Chondrocyte (in vitro differentiated cells): ENCODE data around the gene SEPTIN11. TPM values are rescaled to one million over a fixed set of nuclear protein-coding genes. Genes with fewer than 3 reads are reported as not detected.

Experiments used
- DNase-seq: peaks from one replicate; pipeline ENCODE4 v3.0.0; 2021; ENCODE audit warnings: mixed read lengths, low spot score
- H3K27ac Mint-ChIP-seq: one replicate; pipeline ENCODE4 v1.8.0; 2021; ENCODE audit warnings: mild to moderate bottlenecking, moderate library complexity, mixed read lengths; ENCODE audit not compliant: unreplicated experiment
- H3K27me3 Mint-ChIP-seq: 2 replicates; pipeline ENCODE4 v1.8.0; 2021; ENCODE audit warnings: low read depth, mixed read lengths
- H3K36me3 Mint-ChIP-seq: 2 replicates; pipeline ENCODE4 v1.8.0; 2021; ENCODE audit warnings: low read depth, mixed read lengths
- H3K4me1 Mint-ChIP-seq: 2 replicates; pipeline ENCODE4 v1.8.0; 2021; ENCODE audit warnings: low read depth, mild to moderate bottlenecking, mixed read lengths
- H3K4me3 Mint-ChIP-seq: one replicate; pipeline ENCODE4 v1.8.0; 2021; ENCODE audit warnings: mild to moderate bottlenecking, moderate library complexity, mixed read lengths; ENCODE audit not compliant: unreplicated experiment
- H3K9me3 Mint-ChIP-seq: 2 replicates; pipeline ENCODE4 v1.8.0; 2021; ENCODE audit warnings: low read depth, mixed read lengths
- total RNA-seq: library from RNA; stranded (reverse); gene quantifications from 3 replicates; pipeline ENCODE4 v1.2.1, GENCODE V29; 2021
- TF ChIP-seq, protein P1 (sequence below): fragments of 200-600 bp; sonication (generic); IDR thresholded peaks from 2 replicates; pipeline ENCODE4 v1.5.0; 2021; ENCODE audit warnings: antibody characterized with exemption, mild to moderate bottlenecking, moderate library complexity

SEPTIN11 gene
- total RNA-seq, 1 donor from 2014 or later = 718 TPM

DNA sequence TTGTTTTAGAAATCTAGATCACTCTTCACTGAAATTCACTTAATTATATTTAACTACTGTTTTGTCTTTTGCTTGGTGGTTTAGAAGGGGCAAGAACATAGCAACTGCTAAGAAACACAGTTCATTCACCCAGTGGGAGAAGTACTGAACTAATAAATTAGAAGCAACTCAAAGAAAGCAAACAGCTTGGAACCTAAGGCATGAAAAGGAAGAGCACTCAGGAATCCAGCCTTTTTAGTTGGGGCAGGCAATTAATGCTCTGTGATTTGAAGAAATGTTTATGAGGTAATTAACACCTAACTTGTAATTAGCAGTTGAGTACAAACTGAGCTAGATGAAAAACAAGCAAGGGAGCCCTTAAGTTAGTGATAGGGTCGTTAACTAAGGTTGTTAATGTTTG lies 22.8 kb downstream of the SEPTIN11 start:
- Mint-ChIP-seq H3K4me1 (peaks cover 84% of the 10 kb centered on the region), H3K27ac (peak overlapping the region; percentile 58), H3K4me3 (no peak overlapping the region), H3K36me3 (peaks cover 20% of the 10 kb centered on the region), H3K27me3 (no peaks in the 10 kb centered on the region), H3K9me3 (no peaks in the 10 kb centered on the region)
- no peak for DNase-seq
- TF ChIP-seq, protein P1, sequence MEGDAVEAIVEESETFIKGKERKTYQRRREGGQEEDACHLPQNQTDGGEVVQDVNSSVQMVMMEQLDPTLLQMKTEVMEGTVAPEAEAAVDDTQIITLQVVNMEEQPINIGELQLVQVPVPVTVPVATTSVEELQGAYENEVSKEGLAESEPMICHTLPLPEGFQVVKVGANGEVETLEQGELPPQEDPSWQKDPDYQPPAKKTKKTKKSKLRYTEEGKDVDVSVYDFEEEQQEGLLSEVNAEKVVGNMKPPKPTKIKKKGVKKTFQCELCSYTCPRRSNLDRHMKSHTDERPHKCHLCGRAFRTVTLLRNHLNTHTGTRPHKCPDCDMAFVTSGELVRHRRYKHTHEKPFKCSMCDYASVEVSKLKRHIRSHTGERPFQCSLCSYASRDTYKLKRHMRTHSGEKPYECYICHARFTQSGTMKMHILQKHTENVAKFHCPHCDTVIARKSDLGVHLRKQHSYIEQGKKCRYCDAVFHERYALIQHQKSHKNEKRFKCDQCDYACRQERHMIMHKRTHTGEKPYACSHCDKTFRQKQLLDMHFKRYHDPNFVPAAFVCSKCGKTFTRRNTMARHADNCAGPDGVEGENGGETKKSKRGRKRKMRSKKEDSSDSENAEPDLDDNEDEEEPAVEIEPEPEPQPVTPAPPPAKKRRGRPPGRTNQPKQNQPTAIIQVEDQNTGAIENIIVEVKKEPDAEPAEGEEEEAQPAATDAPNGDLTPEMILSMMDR = no peak

DNA sequence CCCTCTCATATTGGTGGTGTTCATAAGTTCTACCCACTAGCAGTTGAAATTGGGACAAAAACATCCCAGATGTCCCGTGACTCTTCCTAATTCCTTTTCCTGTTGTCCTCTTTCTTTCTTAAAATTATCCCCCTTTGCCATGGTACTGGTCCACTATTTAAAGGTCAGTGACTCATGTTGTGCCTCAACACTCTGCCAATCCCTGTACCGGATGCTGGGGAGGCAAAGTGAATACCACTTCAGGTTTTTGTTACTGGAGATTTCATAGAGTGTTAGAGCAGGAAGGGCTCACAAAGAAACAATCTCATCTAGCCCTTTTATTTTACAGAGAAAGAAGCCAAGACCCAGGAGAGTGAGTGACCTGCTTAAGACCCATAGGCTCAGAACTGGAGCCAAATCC lies 24.6 kb downstream of the SEPTIN11 start:
- Mint-ChIP-seq H3K27ac (peak overlapping the region; percentile 60), H3K36me3 (peaks cover 18% of the 10 kb centered on the region), H3K4me1 (peaks cover 85% of the 10 kb centered on the region), H3K9me3 (no peaks in the 10 kb centered on the region), H3K4me3 (no peak overlapping the region), H3K27me3 (no peaks in the 10 kb centered on the region)
- TF ChIP-seq, protein P1 = no peak
- no peak for DNase-seq

DNA sequence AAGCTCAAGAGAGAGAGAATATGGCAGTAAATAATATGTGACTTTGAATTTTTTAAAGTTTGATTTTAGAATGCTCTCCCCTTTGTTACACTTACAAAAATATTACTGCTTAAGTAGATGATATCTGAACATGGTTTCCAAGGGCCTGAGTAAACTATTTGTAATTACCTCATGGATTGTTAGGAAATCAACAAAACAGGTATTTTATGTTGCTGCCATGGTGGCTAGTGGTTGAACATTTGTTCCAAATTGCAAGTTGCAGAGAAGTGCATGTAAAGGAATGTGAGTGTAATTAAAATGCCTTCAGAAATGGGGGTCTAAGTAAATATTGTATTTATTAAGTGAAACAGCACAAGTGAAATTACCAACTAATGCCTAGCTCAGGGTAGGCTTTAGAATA lies 27.6 kb downstream of the SEPTIN11 start:
- H3K27ac Mint-ChIP-seq = peak overlapping the region; percentile 65
- H3K4me3 Mint-ChIP-seq = no peak overlapping the region
- DNase-seq = no peak
- peaks cover 93% of the 10 kb centered on the region for H3K4me1 Mint-ChIP-seq
- no peaks in the 10 kb centered on the region for H3K27me3 Mint-ChIP-seq
- no peaks in the 10 kb centered on the region for H3K9me3 Mint-ChIP-seq
- H3K36me3 Mint-ChIP-seq = peaks cover 14% of the 10 kb centered on the region
- TF ChIP-seq, protein P1 = no peak

DNA sequence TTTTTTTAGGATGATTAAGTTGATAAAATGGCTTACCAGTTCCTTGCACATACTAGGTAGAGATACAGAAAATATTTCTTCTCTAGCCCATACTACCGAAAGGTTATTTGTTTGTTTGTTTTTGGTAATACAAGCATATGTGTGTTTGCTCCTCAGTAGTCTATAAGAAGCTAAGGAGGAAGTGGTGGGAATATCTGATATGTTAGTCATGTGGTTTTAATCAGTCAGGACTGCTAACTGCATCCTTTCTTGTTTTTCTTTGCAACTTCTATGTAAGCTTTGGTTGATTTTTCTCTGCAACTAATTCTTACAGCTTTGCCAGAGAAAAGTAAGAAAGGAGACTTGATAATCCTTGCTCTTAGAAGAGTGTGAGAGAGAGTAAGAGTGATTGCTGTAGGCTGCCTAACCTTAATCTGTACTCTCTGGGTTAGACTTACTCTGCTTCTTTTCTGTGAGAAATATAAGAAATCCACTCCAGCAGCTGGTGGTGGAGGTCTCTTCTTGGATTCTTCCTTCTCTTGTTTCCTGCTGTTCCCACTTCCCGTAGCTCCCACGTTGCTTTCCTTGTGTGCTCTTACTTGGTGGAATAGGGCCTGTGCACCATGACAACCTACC lies 28.3 kb downstream of the SEPTIN11 start:
- no peak for DNase-seq
- Mint-ChIP-seq H3K9me3 (no peaks in the 10 kb centered on the region), H3K27ac (peak overlapping the region; percentile 89), H3K36me3 (peaks cover 17% of the 10 kb centered on the region), H3K4me1 (peaks cover 94% of the 10 kb centered on the region), H3K27me3 (no peaks in the 10 kb centered on the region), H3K4me3 (no peak overlapping the region)
- TF ChIP-seq, protein P1 = no peak

DNA sequence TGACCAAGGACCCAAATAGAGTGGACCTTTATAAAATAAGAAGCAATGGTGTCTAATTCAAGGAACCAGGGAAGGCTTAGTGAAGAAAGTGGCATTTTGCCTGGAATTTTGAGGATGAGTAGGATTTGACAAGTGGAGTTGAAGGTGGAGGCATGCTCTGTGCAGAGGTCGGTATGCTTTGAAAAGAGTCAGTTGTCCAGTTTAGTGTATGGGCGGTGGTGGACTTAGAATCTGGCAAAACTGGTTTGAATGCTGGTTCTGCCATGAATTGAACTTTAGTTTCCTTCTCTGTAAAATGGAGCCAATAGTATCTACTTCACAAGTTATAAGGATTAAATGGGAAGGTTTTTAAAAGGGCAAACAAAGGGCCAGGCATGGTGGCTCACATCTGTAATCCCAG lies 29.7 kb downstream of the SEPTIN11 start:
- no peak for DNase-seq
- TF ChIP-seq, protein P1 = no peak
- H3K27me3 Mint-ChIP-seq = no peaks in the 10 kb centered on the region
- H3K36me3 Mint-ChIP-seq = peaks cover 14% of the 10 kb centered on the region
- peaks cover 94% of the 10 kb centered on the region for H3K4me1 Mint-ChIP-seq
- H3K4me3 Mint-ChIP-seq = no peak overlapping the region
- peak overlapping the region; percentile 89 for H3K27ac Mint-ChIP-seq
- H3K9me3 Mint-ChIP-seq = no peaks in the 10 kb centered on the region
